Neural cell (in vitro differentiated cells): ENCODE results near the gene TRAPPC3. TPM values are rescaled to one million over a fixed set of nuclear protein-coding genes. Genes with fewer than 3 reads are reported as not detected.

ENCODE experiments used
- H2AFZ ChIP-seq: fragments of 200-600, 300-800 bp; sonication (generic), shearing (Covaris generic); 2 replicates; pipeline ENCODE4 v1.6.0; 2014; ENCODE audit warnings: low read depth, mild to moderate bottlenecking, antibody characterized with exemption, low read length, moderate library complexity
- H3F3A ChIP-seq: fragments of 200-600 bp; shearing (Covaris generic); 2 replicates; pipeline ENCODE4 v1.6.1; 2016; ENCODE audit warnings: mild to moderate bottlenecking, moderate library complexity, mixed read lengths, antibody characterized with exemption, low read length; ENCODE audit not compliant: insufficient read depth, poor library complexity, severe bottlenecking
- H3K27ac ChIP-seq: fragments of 200-600, 300-800 bp; sonication (generic), shearing (Covaris generic); 2 replicates; pipeline ENCODE4 v1.5.1; 2014; ENCODE audit warnings: mild to moderate bottlenecking, low read length, moderate library complexity
- H3K27me3 ChIP-seq: fragments of 300-800, 200-600 bp; sonication (generic), shearing (Covaris generic); 2 replicates; pipeline ENCODE4 v1.6.0; 2014; ENCODE audit warnings: mild to moderate bottlenecking, low read depth, low read length, moderate library complexity; ENCODE audit not compliant: insufficient read depth
- H3K36me3 ChIP-seq: fragments of 300-800, 200-600 bp; sonication (generic), shearing (Covaris generic); 2 replicates; pipeline ENCODE4 v1.5.1; 2014; ENCODE audit warnings: mild to moderate bottlenecking, antibody characterized with exemption, low read length, moderate library complexity; ENCODE audit not compliant: insufficient read depth
- H3K4me2 ChIP-seq: fragments of 300-800, 200-600 bp; sonication (generic), shearing (Covaris generic); 2 replicates; pipeline ENCODE4 v1.6.0; 2014; ENCODE audit warnings: mild to moderate bottlenecking, low read length
- H3K4me3 ChIP-seq: fragments of 300-800, 200-600 bp; sonication (generic), shearing (Covaris generic); 2 replicates; pipeline ENCODE4 v1.5.1; 2014; ENCODE audit warnings: mild to moderate bottlenecking, low read length, moderate library complexity
- H3K79me2 ChIP-seq: fragments of 200-600 bp; shearing (Covaris generic); replicated peaks from 2 replicates; pipeline ENCODE4 v1.6.0; 2014; ENCODE audit warnings: mild to moderate bottlenecking, low read length, moderate library complexity; ENCODE audit not compliant: insufficient read depth
- H3K9ac ChIP-seq: fragments of 300-800, 200-600 bp; sonication (generic), shearing (Covaris generic); 2 replicates; pipeline ENCODE4 v1.6.1; 2016; ENCODE audit warnings: mild to moderate bottlenecking, low read length, mixed read lengths
- H3K9me2 ChIP-seq: fragments of 200-600 bp; shearing (Covaris generic); 2 replicates; pipeline ENCODE4 v1.6.1; 2016; ENCODE audit warnings: mild to moderate bottlenecking, low read length, mixed read lengths; ENCODE audit not compliant: insufficient read depth
- H3K9me3 ChIP-seq: fragments of 200-600, 300-800 bp; sonication (generic), shearing (Covaris generic); 2 replicates; pipeline ENCODE4 v1.6.1; 2016; ENCODE audit warnings: mild to moderate bottlenecking, mixed run types, low read length, moderate library complexity, mixed read lengths
- H4K20me1 ChIP-seq: fragments of 200-600 bp; shearing (Covaris generic); 2 replicates; pipeline ENCODE4 v1.6.1; 2016; ENCODE audit warnings: mild to moderate bottlenecking, mixed run types; ENCODE audit not compliant: insufficient read depth
- CTCF ChIP-seq: fragments of 450-650 bp; IDR thresholded peaks from 2 replicates; pipeline ENCODE4 v1.5.1; 2014; ENCODE audit warnings: antibody characterized with exemption, mild to moderate bottlenecking, moderate library complexity; ENCODE audit not compliant: poor library complexity, severe bottlenecking
- EP300 ChIP-seq: fragments of 450-650 bp; conservative IDR thresholded peaks from 2 replicates; pipeline ENCODE4 v1.6.1; 2014; ENCODE audit warnings: antibody characterized with exemption, mild to moderate bottlenecking, moderate library complexity; ENCODE audit not compliant: poor library complexity, severe bottlenecking
- EZH2 ChIP-seq: fragments of 200-600, 300-800 bp; shearing (Covaris generic), sonication (generic); IDR thresholded peaks from 2 replicates; pipeline ENCODE4 v1.6.1; 2014; ENCODE audit warnings: antibody characterized with exemption, low read length, borderline replicate concordance, mild to moderate bottlenecking; ENCODE audit not compliant: insufficient read depth, poor library complexity, severe bottlenecking
- MXI1 ChIP-seq: fragments of 450-650 bp; conservative IDR thresholded peaks from 2 replicates; pipeline ENCODE4 v1.6.1; 2014; ENCODE audit warnings: antibody characterized with exemption, mild to moderate bottlenecking; ENCODE audit not compliant: poor library complexity, severe bottlenecking
- POLR2AphosphoS5 ChIP-seq: IDR thresholded peaks from 2 replicates; pipeline ENCODE4 v1.6.1; 2012
- REST ChIP-seq: IDR thresholded peaks from 2 replicates; pipeline ENCODE4 v1.6.1; 2012; ENCODE audit warnings: borderline replicate concordance
- SMC3 ChIP-seq: fragments of 450-650 bp; conservative IDR thresholded peaks from 2 replicates; pipeline ENCODE4 v1.6.1; 2014; ENCODE audit warnings: antibody characterized with exemption, mild to moderate bottlenecking, moderate library complexity; ENCODE audit not compliant: poor library complexity
- TAF1 ChIP-seq: IDR thresholded peaks from 2 replicates; pipeline ENCODE4 v1.6.1; 2012; ENCODE audit warnings: low read depth
- polyA plus RNA-seq: library from polyadenylated mRNA; depleted of rRNA; stranded (reverse); fragments of >200 nt; gene quantifications from 2 replicates; pipeline ENCODE4 v1.2.3, GENCODE V29; 2014

Gene TRAPPC3
- polyA plus RNA-seq, 1 donor from 2014 or later, result 278 TPM

DNA sequence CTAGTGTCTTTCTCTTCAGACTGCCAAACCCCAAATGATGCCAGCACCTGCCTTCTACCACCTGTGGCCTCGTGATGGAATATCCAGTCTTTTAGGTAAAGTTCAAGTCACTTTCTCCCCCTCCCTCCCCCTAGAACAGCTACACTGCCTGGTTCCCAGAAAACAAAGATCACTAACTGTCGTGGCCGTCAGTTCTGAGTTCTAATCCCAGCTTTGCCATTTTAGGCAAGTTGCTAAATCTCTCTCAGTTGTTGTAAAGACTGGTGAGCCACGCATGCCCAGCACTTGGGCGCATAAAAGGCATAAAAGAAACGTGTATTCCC, 648 bp upstream of the TRAPPC3 start:
- no peak overlapping the region for H2AFZ ChIP-seq

DNA sequence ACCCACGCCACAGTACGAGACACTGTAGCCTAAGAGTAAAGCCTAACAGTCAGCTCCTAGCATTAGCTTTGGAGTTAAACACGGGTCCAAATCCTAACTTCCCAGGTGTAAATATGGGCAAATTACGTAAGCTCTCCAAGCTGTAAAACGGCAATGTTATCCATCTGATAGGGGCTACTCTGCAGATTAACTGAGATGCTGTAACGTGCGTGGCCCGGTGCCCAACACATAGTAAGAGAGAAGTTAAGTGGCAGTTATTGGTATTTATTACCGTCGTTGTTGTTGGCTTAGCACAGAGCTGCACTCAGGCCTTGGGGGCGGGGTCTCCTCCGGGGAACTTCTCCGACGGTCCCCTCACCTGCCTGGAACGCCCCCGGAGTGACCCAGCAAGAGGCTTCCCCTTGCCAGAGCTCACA, 457 bp downstream of the TRAPPC3 start:
- Histone ChIP-seq H3K4me2 (peak overlapping the region; percentile 79), H3K27me3 (no peaks in the 10 kb centered on the region), H3F3A (no peaks in the 10 kb centered on the region), H2AFZ (peak overlapping the region; percentile 45), H3K9me2 (no peaks in the 10 kb centered on the region), H3K9ac (peak overlapping the region; percentile 71), H3K27ac (peak overlapping the region; percentile 67), H4K20me1 (no peaks in the 10 kb centered on the region), H3K36me3 (no peaks in the 10 kb centered on the region), H3K79me2 (peaks cover 9% of the 10 kb centered on the region), H3K4me3 (peak overlapping the region; percentile 83), H3K9me3 (no peaks in the 10 kb centered on the region)
- TF ChIP-seq POLR2AphosphoS5 (no peak), REST (no peak), MXI1 (no peak), EP300 (no peak), TAF1 (no peak), SMC3 (no peak)

More for the DNA sequence above, 648 bp upstream of the TRAPPC3 start:
- no peak overlapping the region for H3K4me2 ChIP-seq
- peak overlapping the region; percentile 83 for H3K4me3 ChIP-seq
- H3K27ac ChIP-seq, result no peak overlapping the region
- H3K27me3 ChIP-seq, result no peaks in the 10 kb centered on the region
- H3K9ac ChIP-seq, result peak overlapping the region; percentile 27
- H3F3A ChIP-seq, result no peaks in the 10 kb centered on the region
- H4K20me1 ChIP-seq, result no peaks in the 10 kb centered on the region
- no peaks in the 10 kb centered on the region for H3K9me2 ChIP-seq
- H3K36me3 ChIP-seq, result no peaks in the 10 kb centered on the region
- no peak for TF ChIP-seq TAF1
- no peak for TF ChIP-seq EP300
- TF ChIP-seq SMC3, result no peak
- TF ChIP-seq MXI1, result no peak
- TF ChIP-seq EZH2, result no peak
- no peak for TF ChIP-seq CTCF
- no peaks in the 10 kb centered on the region for H3K9me3 ChIP-seq
- peaks cover 18% of the 10 kb centered on the region for H3K79me2 ChIP-seq

GRCh38 chr1:36144413-36144812, 4.9 kb downstream of the TRAPPC3 start:
- Histone ChIP-seq H3K36me3 (no peaks in the 10 kb centered on the region), H3K79me2 (peaks cover 9% of the 10 kb centered on the region), H3F3A (no peaks in the 10 kb centered on the region), H3K4me2 (no peak overlapping the region), H4K20me1 (no peaks in the 10 kb centered on the region), H3K27me3 (no peaks in the 10 kb centered on the region), H3K9me2 (no peaks in the 10 kb centered on the region), H3K4me3 (no peak overlapping the region), H3K9ac (no peak overlapping the region), H3K27ac (no peak overlapping the region), H2AFZ (no peak overlapping the region), H3K9me3 (no peaks in the 10 kb centered on the region)
- TF ChIP-seq MXI1, result no peak
- no peak for TF ChIP-seq TAF1
- TF ChIP-seq POLR2AphosphoS5, result no peak
- no peak for TF ChIP-seq CTCF
- TF ChIP-seq EP300, result no peak
- TF ChIP-seq REST, result no peak
